GM06990 (cell line): ENCODE data around the gene PRKCH.
"Not testable (repeated sequence)": the region's sequence is repeated elsewhere in the genome, so short reads cannot be mapped to it uniquely, and the experiment has no call there.

Source experiments
- DNase-seq: peaks from one replicate; pipeline ENCODE4 v3.0.0-alpha.2; 2011; ENCODE audit not compliant: insufficient read length; ENCODE audit errors: extremely low read depth
- H3K27me3 ChIP-seq: replicated peaks from 2 replicates; pipeline ENCODE4 v1.6.0; 2011; ENCODE audit warnings: low read length; ENCODE audit not compliant: control insufficient read depth, insufficient read depth
- H3K36me3 ChIP-seq: 2 replicates; pipeline ENCODE4 v1.5.1; 2011; ENCODE audit warnings: low read length; ENCODE audit not compliant: control insufficient read depth, insufficient read depth
- H3K4me3 ChIP-seq: replicated peaks from 2 replicates; pipeline ENCODE4 v1.5.1; 2011; ENCODE audit warnings: low read depth, mild to moderate bottlenecking, control low read depth, low read length
- TF ChIP-seq, protein P1 (sequence below): IDR thresholded peaks from 2 replicates; pipeline ENCODE4 v1.5.1; 2011; ENCODE audit warnings: low read length, control low read depth, mild to moderate bottlenecking, inconsistent platforms; ENCODE audit not compliant: insufficient read depth, poor library complexity, severe bottlenecking

The PRKCH gene

DNA sequence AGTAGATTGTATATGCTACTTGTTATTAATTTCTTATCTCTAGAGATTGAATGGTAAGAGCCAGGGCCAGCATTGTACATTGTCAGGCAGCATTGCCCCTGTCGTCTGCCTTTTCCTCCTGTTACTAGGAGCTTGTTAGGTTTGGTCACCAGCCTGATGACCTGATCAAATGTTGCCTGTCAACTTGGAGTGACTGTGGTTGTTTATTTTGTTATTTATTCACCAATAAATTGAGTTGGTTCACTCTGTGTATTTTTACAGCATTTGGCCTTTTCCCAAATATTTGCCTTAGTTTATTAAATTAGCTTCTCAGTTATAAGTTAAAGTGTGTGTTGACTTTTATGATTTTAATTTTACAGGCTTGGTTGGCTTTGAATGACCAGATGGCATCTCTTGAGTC, 88.4 kb downstream of the PRKCH start:
- DNase-seq: no peak
- Histone ChIP-seq H3K36me3 (no peaks in the 10 kb centered on the region), H3K27me3 (no peaks in the 10 kb centered on the region), H3K4me3 (no peak overlapping the region)
- TF ChIP-seq, protein P1, sequence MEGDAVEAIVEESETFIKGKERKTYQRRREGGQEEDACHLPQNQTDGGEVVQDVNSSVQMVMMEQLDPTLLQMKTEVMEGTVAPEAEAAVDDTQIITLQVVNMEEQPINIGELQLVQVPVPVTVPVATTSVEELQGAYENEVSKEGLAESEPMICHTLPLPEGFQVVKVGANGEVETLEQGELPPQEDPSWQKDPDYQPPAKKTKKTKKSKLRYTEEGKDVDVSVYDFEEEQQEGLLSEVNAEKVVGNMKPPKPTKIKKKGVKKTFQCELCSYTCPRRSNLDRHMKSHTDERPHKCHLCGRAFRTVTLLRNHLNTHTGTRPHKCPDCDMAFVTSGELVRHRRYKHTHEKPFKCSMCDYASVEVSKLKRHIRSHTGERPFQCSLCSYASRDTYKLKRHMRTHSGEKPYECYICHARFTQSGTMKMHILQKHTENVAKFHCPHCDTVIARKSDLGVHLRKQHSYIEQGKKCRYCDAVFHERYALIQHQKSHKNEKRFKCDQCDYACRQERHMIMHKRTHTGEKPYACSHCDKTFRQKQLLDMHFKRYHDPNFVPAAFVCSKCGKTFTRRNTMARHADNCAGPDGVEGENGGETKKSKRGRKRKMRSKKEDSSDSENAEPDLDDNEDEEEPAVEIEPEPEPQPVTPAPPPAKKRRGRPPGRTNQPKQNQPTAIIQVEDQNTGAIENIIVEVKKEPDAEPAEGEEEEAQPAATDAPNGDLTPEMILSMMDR: no peak

DNA sequence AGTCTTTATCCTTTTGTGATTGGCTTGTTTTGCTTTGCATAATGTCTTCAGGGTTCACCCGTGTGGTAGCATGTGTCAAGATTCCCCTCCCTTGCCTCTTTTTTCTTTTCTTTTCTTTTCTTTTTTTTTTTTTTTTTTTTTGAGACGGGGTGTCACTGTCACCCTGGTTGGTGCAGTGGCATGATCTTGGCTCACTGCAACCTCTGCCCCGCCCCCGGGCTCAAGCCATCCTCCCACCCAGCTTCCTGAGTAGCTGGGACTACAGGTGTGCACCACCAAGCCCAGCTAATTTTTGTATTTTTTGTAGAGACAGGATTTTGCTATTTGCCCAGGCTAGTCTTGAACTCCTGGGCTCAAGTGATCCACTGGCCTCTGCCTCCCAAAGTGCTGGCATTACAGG, 94.6 kb downstream of the PRKCH start:
- not testable (repeated sequence) for H3K27me3 ChIP-seq, H3K36me3 ChIP-seq, DNase-seq, H3K4me3 ChIP-seq

DNA sequence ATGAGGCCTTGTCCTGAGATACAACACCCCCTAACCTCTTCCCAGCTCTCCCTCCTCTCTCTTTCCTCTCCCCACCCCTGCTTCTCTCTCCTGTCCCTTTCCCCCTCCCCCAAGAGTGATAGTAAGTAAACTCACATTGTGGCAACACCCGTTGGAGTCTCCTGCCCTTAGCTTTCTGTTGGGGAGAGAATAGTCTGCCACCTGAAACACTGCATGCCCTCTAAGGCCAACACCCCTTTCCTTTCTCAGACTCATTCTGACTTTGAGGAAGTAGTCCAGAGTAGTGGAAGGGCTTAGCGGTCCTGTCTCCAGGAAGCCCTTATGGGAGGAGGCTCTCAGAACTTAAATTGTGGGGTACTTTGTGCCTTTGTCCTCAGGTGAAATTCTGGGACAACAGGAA, 95.2 kb downstream of the PRKCH start:
- H3K4me3 ChIP-seq: no peak overlapping the region
- TF ChIP-seq, protein P1: no peak
- H3K27me3 ChIP-seq: no peaks in the 10 kb centered on the region
- DNase-seq: no peak
- H3K36me3 ChIP-seq: no peaks in the 10 kb centered on the region

DNA sequence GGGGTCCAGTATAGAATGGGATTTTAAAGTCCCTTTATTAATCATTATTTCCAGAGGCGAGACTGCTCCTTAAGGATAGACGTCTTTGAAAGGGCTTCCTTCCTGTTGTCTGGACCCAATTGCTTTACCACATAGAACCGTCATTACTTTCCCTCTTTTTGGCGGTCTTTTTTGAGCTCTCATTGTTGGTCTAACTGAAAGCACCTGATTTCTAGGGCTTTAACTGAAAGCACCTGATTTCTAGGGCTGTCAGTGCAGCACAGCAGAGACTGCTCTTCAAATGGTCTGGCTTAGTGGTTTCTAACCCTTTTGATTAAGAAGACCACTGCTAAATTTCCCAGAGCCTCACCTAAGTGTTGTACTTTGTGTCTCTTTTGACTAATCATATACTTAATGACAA, 95.8 kb downstream of the PRKCH start:
- no peak for DNase-seq
- no peaks in the 10 kb centered on the region for H3K27me3 ChIP-seq
- TF ChIP-seq, protein P1: no peak
- H3K4me3 ChIP-seq: no peak overlapping the region
- H3K36me3 ChIP-seq: no peaks in the 10 kb centered on the region

DNA sequence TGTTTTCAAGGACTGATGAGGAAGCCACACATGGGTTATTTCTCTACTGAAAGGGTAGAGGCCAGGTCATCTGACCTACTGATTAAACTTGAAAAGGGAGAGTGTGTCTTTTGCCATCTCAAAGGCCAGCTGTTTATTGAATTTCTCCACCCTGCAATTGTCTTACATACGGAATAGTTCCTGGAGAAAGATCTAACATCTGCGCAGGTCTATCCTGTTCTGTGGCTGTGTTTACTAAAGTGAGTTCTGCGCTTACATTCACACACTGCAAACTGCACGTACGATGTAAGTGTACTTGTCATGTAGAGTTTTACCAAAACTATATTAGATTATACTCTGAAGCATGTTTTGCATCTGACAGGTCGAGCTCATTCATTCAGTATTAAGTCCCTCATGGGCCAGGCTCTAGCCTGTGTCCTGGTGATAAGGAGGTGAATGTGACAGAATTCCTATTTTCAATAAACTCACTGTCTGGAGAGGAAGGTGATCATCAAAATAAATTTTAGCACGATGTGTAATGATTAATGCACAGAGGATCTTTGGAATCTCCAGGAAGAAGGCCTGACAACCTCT, 96.6 kb downstream of the PRKCH start:
- no peaks in the 10 kb centered on the region for H3K36me3 ChIP-seq
- DNase-seq: no peak
- no peak overlapping the region for H3K4me3 ChIP-seq
- H3K27me3 ChIP-seq: no peaks in the 10 kb centered on the region
- TF ChIP-seq, protein P1: no peak

DNA sequence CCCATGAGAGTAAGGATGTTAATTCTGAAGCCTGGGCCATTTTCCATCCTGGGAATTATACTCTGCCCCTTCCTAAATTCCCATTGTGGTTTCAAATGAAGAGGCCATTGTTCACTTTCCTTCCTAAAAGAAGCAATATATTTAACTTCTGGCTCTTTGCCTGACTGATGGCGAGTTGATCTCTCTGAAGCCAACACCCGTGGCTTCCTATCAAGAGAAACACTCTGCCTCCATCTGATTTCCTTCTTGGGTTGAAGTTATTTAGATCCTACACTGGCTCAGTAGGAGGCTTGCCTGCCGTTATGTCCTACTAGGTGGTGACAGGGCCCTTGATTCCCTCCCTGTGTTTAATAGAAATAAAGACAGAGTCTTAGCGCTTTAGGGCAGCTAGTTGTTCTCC, 97.4 kb downstream of the PRKCH start:
- TF ChIP-seq, protein P1: no peak
- no peaks in the 10 kb centered on the region for H3K27me3 ChIP-seq
- DNase-seq: no peak
- no peak overlapping the region for H3K4me3 ChIP-seq
- no peaks in the 10 kb centered on the region for H3K36me3 ChIP-seq
